Caco-2 (cell line): Measurements from ENCODE around the gene XBP1. TPM values are rescaled to one million over a fixed set of nuclear protein-coding genes. Genes with fewer than 3 reads are reported as not detected.

ENCODE experiments used
- BruUV-seq: library from RNA; stranded (reverse); fragments of 400-500 nt; replicated peaks from 2 replicates; lab custom pipeline; 2021; lab: Mats Ljungman, UMichigan
- CTCF ChIA-PET: fragments of 300-600 bp; sonication (Branson Sonifier 250); formaldehyde crosslinking; loops from one replicate; lab custom pipeline; 2022; ENCODE audit warnings: antibody characterized with exemption; lab: Charles Lee
- POLR2A ChIA-PET: fragments of 300-600 bp; sonication (Branson Sonifier 250); formaldehyde crosslinking; loops from one replicate; lab custom pipeline; 2022; ENCODE audit warnings: antibody characterized with exemption; lab: Charles Lee
- DNase-seq, 2 experiments: peaks; one replicate each; pipeline versions ENCODE4 v3.0.0 to v3.0.0-alpha.2; 2020 to 2022
- H3K27me3 ChIP-seq: replicated peaks from 2 replicates; pipeline ENCODE4 v1.6.0; 2011; ENCODE audit warnings: low read length; ENCODE audit not compliant: control insufficient read depth, insufficient read depth
- H3K36me3 ChIP-seq: 2 replicates; pipeline ENCODE4 v1.5.1; 2011; ENCODE audit warnings: low read length; ENCODE audit not compliant: control insufficient read depth, insufficient read depth
- H3K4me1 ChIP-seq: fragments of 250-450 bp; sonication (Bioruptor Pico); 2 replicates; pipeline ENCODE4 v1.5.1; 2020; ENCODE audit warnings: mild to moderate bottlenecking
- H3K4me3 ChIP-seq: 2 replicates; pipeline ENCODE4 v1.5.1; 2011; ENCODE audit warnings: low read depth, mild to moderate bottlenecking, control low read depth, low read length
- H3K9me3 ChIP-seq: fragments of 250-450 bp; sonication (Bioruptor Pico); 2 replicates; pipeline ENCODE4 v1.5.1; 2020; ENCODE audit warnings: mild to moderate bottlenecking, moderate library complexity
- H3K27ac Mint-ChIP-seq: one replicate; pipeline ENCODE4 v1.8.0; 2022; ENCODE audit warnings: mixed read lengths; ENCODE audit not compliant: unreplicated experiment
- H3K27me3 Mint-ChIP-seq: one replicate; pipeline ENCODE4 v1.8.0; 2022; ENCODE audit warnings: mixed read lengths; ENCODE audit not compliant: insufficient read depth, unreplicated experiment
- H3K36me3 Mint-ChIP-seq: one replicate; pipeline ENCODE4 v1.8.0; 2022; ENCODE audit warnings: mild to moderate bottlenecking, mixed read lengths; ENCODE audit not compliant: insufficient read depth, unreplicated experiment
- H3K4me1 Mint-ChIP-seq: one replicate; pipeline ENCODE4 v1.8.0; 2022; ENCODE audit warnings: low read depth, mixed read lengths; ENCODE audit not compliant: unreplicated experiment
- H3K4me3 Mint-ChIP-seq: one replicate; pipeline ENCODE4 v1.8.0; 2022; ENCODE audit warnings: mild to moderate bottlenecking, moderate library complexity, mixed read lengths; ENCODE audit not compliant: unreplicated experiment
- H3K9me3 Mint-ChIP-seq: one replicate; pipeline ENCODE4 v1.8.0; 2022; ENCODE audit warnings: mixed read lengths; ENCODE audit not compliant: unreplicated experiment
- CTCF ChIP-seq, 2 experiments: fragments of 200-600 bp in 1 of 2; IDR thresholded peaks; 1 replicate in 1 of 2; 2 replicates in 1 of 2; pipeline versions ENCODE4 v1.5.1 to v1.8.0; 2011 to 2022; ENCODE audit warnings: antibody characterized with exemption in 1 of 2, control low read depth in 1 of 2, inconsistent platforms in 1 of 2, low read depth in 1 of 2, low read length in 1 of 2, mild to moderate bottlenecking in 1 of 2, moderate library complexity in 1 of 2; ENCODE audit not compliant: insufficient read depth in 1 of 2, severe bottlenecking in 1 of 2, unreplicated experiment in 1 of 2
- intact Hi-C: fragments of 100-400 bp; cut with micrococcal nuclease; formaldehyde crosslinking; loops from one replicate; pipeline ENCODE4 v1.10.0; 2022; ENCODE audit not compliant: unreplicated experiment
- total RNA-seq: library from RNA; stranded (reverse); gene quantifications from 2 replicates; pipeline ENCODE4 v1.2.3, GENCODE V29; 2022

The XBP1 gene
- total RNA-seq, 1 experiment from 2014 or later: 215 TPM

- TF ChIP-seq CTCF (IDR thresholded peaks at IDR 0.05; ENCODE audit: insufficient read depth in 1 of 2, low read depth in 1 of 2, low read length in 1 of 2, severe bottlenecking in 1 of 2, unreplicated experiment in 1 of 2): no peak
- Mint-ChIP-seq H3K36me3 (no peaks in the 10 kb centered on the region), H3K27ac (no peak overlapping the region), H3K27me3 (no peaks in the 10 kb centered on the region), H3K4me1 (peaks cover 7% of the 10 kb centered on the region), H3K9me3 (no peaks in the 10 kb centered on the region), H3K4me3 (no peak overlapping the region)
- no TSS peak for BruUV-seq
- CTCF ChIA-PET: no interaction called here
- H3K9me3 ChIP-seq: no peaks in the 10 kb centered on the region
- H3K27me3 ChIP-seq: no peaks in the 10 kb centered on the region
- intact Hi-C loops: no loop called here
- DNase-seq: no peak
- no peaks in the 10 kb centered on the region for H3K4me1 ChIP-seq
- no peak overlapping the region for H3K4me3 ChIP-seq
- POLR2A ChIA-PET: interaction anchor here (0.6 kb wide), 1 partner anchor 77 kb away, joined by 3 read pairs; no protein-coding TSS in a partner anchor
- H3K36me3 ChIP-seq: no peaks in the 10 kb centered on the region
These were observed 37.3 kb upstream of the XBP1 start for GRCh38 chr22:28837640-28838039.

- no peaks in the 10 kb centered on the region for H3K36me3 Mint-ChIP-seq
- H3K27ac Mint-ChIP-seq: no peak overlapping the region
- H3K36me3 ChIP-seq: no peaks in the 10 kb centered on the region
- no peaks in the 10 kb centered on the region for H3K4me1 ChIP-seq
- no TSS peak for BruUV-seq
- intact Hi-C loops: no loop called here
- H3K27me3 ChIP-seq: no peaks in the 10 kb centered on the region
- H3K4me3 ChIP-seq: no peak overlapping the region
- no peak for DNase-seq
- POLR2A ChIA-PET: no interaction called here
- no peak overlapping the region for H3K4me3 Mint-ChIP-seq
- no peak for TF ChIP-seq CTCF (IDR thresholded peaks at IDR 0.05; ENCODE audit: insufficient read depth in 1 of 2, low read depth in 1 of 2, low read length in 1 of 2, severe bottlenecking in 1 of 2, unreplicated experiment in 1 of 2)
- CTCF ChIA-PET: interaction anchor here (0.6 kb wide), 1 partner anchor 245 kb away, joined by 4 read pairs; no protein-coding TSS in a partner anchor
- H3K9me3 Mint-ChIP-seq: no peaks in the 10 kb centered on the region
- H3K9me3 ChIP-seq: no peaks in the 10 kb centered on the region
- H3K4me1 Mint-ChIP-seq: peaks cover 15% of the 10 kb centered on the region
- no peaks in the 10 kb centered on the region for H3K27me3 Mint-ChIP-seq
These were observed 35.3 kb upstream of the XBP1 start for GRCh38 chr22:28835630-28836189.

- ChIA-PET POLR2A (no interaction called here), CTCF (interaction anchor here (0.7 to 1.0 kb wide), 3 partner anchors 104 to 781 kb away, joined by 3 to 6 read pairs (median 4); no protein-coding TSS in a partner anchor)
- Mint-ChIP-seq H3K4me1 (peaks cover 15% of the 10 kb centered on the region), H3K9me3 (no peaks in the 10 kb centered on the region), H3K4me3 (no peak overlapping the region), H3K27ac (no peak overlapping the region), H3K36me3 (peaks cover 7% of the 10 kb centered on the region), H3K27me3 (no peaks in the 10 kb centered on the region)
- H3K27me3 ChIP-seq: no peaks in the 10 kb centered on the region
- no TSS peak for BruUV-seq
- H3K9me3 ChIP-seq: no peaks in the 10 kb centered on the region
- no peak overlapping the region for H3K4me3 ChIP-seq
- intact Hi-C loops: loop anchor here (2.0 kb wide), 1 partner anchor 45 kb away; no protein-coding TSS in a partner anchor
- H3K36me3 ChIP-seq: no peaks in the 10 kb centered on the region
- no peak for DNase-seq
- TF ChIP-seq CTCF (IDR thresholded peaks at IDR 0.05; ENCODE audit: insufficient read depth in 1 of 2, low read depth in 1 of 2, low read length in 1 of 2, severe bottlenecking in 1 of 2, unreplicated experiment in 1 of 2): no peak
- 0 out of 2 replicates have a peak, but pooled peaks cover 5% of the 10 kb centered on the region for H3K4me1 ChIP-seq
These were observed 33.0 kb upstream of the XBP1 start for GRCh38 chr22:28833276-28833923.
